Measurements from ENCODE around the gene BBS4. TPM values are rescaled to one million over a fixed set of nuclear protein-coding genes. Genes with fewer than 3 reads are reported as not detected.

Gene BBS4
- total and polyA plus RNA-seq, 2 donors (not counting 3 experiments of a cell fraction or from before 2014, with no cell fraction given), result 6.8 to 7.5 TPM

- intact Hi-C loops (cut with micrococcal nuclease) (loop anchor here (10.0 kb wide), 1 partner anchor 847 kb away; the partner anchor contains the start of gene NPTN), dilution Hi-C loops (cut with MboI; ENCODE audit: extremely low pct_ligation_motif_present, low sequenced_read_pairs) (no loop called here)
- POLR2A ChIA-PET, result interaction anchor here (0.6 kb wide), 1 partner anchor 31 kb away, joined by 7 read pairs; no protein-coding TSS in a partner anchor
- Histone ChIP-seq H3K4me2 (ENCODE audit: insufficient read depth, low read length) (no peak overlapping the region), H3K27me3 (ENCODE audit: control insufficient read depth in 2 of 2, insufficient read depth in 2 of 2, low read length in 2 of 2) (peaks cover 24 to 32% of the 10 kb centered on the region in 2 experiments), H3K79me2 (ENCODE audit: control insufficient read depth, insufficient read depth, low read length) (peaks cover 8% of the 10 kb centered on the region), H3K4me1 (ENCODE audit: control insufficient read depth, extremely low read depth, insufficient read depth, low read length) (peaks cover 8% of the 10 kb centered on the region), H3K9me3 (replicated peaks; ENCODE audit: control insufficient read depth, insufficient read depth, low read length) (no peaks in the 10 kb centered on the region), H3K9me1 (replicated peaks; ENCODE audit: control insufficient read depth, extremely low read depth, insufficient read depth, low read length) (no peaks in the 10 kb centered on the region), H3K27ac (ENCODE audit: insufficient read depth, low read depth, low read length) (no peak overlapping the region), H2AFZ (ENCODE audit: low read depth, low read length) (no peak overlapping the region), H3K4me3 (replicated peaks in 1 of 3; ENCODE audit: insufficient read depth in 1 of 3, low read depth in 1 of 3, low read length in 3 of 3) (no peak overlapping the region), H4K20me1 (replicated peaks; ENCODE audit: control insufficient read depth, extremely low read depth, insufficient read depth, low read length) (no peaks in the 10 kb centered on the region), H3K36me3 (ENCODE audit: control insufficient read depth in 2 of 2, extremely low read depth in 1 of 2, insufficient read depth in 2 of 2, low read length in 2 of 2) (no peaks in the 10 kb centered on the region), H3K9ac (replicated peaks; ENCODE audit: extremely low read depth, insufficient read depth, low read length) (no peak overlapping the region)
- BruUV-seq (replicated peaks), result no TSS peak
- FAIRE-seq (no peak), DNase-seq (ENCODE audit: low read depth, low spot score) (no peak)
- no peak for TF ChIP-seq EZH2 (IDR thresholded peaks at IDR 0.05; ENCODE audit: borderline replicate concordance, low read depth, low read length, severe bottlenecking)
- TF ChIP-seq MYC (IDR thresholded peaks at IDR 0.05; ENCODE audit: low read depth, low read length), result no peak
- no peak for TF ChIP-seq MAX (IDR thresholded peaks at IDR 0.05; ENCODE audit: insufficient read depth, insufficient read length)
- no peak for TF ChIP-seq POLR2A (IDR thresholded peaks at IDR 0.05; ENCODE audit: low read depth, low read length)
- CTCF ChIA-PET, result no interaction called here
Observed at GRCh38 chr15:72787526-72787925, 101.5 kb downstream of the BBS4 start.

Small RNA genes within 50 kb of the gene (small RNA-seq; reads per million reads assigned to genes)
- gene RN7SL853P (ENCODE audit: insufficient read depth, insufficient read length, low read depth, low replicate concordance), result not detected

Other genes with a start within 250 kb of the BBS4 start
- gene ARIH1, start 211.9 kb upstream of the BBS4 start, total RNA-seq, result 137 and 144 TPM in 2 replicates
- gene ARIH1, start 211.9 kb upstream of the BBS4 start, polyA plus RNA-seq, result 22.0 and 25.1 TPM in 2 replicates
- gene GOLGA6B, start 31.5 kb upstream of the BBS4 start, total RNA-seq, result not detected in 2 replicates
- gene GOLGA6B, start 31.5 kb upstream of the BBS4 start, polyA plus RNA-seq, result not detected in 2 replicates
- gene HIGD2B, start within 50 bp of the BBS4 start, total RNA-seq, result not detected in 2 replicates
- gene HIGD2B, start within 50 bp of the BBS4 start, polyA plus RNA-seq, result not detected in 2 replicates
- 51.0 and 51.7 TPM in 2 replicates for gene ADPGK, start 97.6 kb downstream of the BBS4 start, total RNA-seq
- gene ADPGK, start 97.6 kb downstream of the BBS4 start, polyA plus RNA-seq, result 55.5 and 57.1 TPM in 2 replicates